ENCODE measurements around the gene ASPSCR1. TPM values are rescaled to one million over a fixed set of nuclear protein-coding genes. Genes with fewer than 3 reads are reported as not detected.
"Not testable (repeated sequence)": the region's sequence is repeated elsewhere in the genome, so short reads cannot be mapped to it uniquely, and the experiment has no call there.

ASPSCR1 gene
- total RNA-seq, 1 donor from 2014 or later = 30.4 TPM

DNA sequence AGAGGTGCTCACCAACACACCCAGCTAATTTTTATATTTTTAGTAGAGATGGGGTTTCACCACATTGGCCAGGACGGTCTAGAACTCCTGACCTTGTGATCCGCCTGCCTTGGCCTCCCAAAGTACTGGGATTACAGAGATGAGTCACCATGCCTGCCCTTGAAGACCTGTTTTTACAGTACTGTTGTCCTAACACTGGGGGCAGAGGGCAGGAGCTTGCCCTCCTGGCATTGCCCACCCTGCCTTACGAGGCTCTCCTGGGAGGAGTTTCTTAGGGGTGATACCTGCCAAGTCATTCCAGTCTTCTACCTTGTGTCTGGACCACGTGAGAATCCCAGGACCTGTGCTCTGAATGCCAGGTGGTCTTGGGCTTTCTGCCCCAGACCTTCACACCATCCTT, 2.7 kb downstream of the ASPSCR1 start:
- Mint-ChIP-seq H3K27me3 (ENCODE audit: low read depth) (no peaks in the 10 kb centered on the region), H3K9me3 (ENCODE audit: low read depth) (no peaks in the 10 kb centered on the region), H3K4me3 (ENCODE audit: unreplicated experiment) (no peak overlapping the region), H3K27ac (ENCODE audit: unreplicated experiment) (no peak overlapping the region), H3K36me3 (ENCODE audit: low read depth) (peaks cover 7% of the 10 kb centered on the region), H3K4me1 (ENCODE audit: low read depth) (peaks cover 17% of the 10 kb centered on the region)
- TF ChIP-seq, protein P1, sequence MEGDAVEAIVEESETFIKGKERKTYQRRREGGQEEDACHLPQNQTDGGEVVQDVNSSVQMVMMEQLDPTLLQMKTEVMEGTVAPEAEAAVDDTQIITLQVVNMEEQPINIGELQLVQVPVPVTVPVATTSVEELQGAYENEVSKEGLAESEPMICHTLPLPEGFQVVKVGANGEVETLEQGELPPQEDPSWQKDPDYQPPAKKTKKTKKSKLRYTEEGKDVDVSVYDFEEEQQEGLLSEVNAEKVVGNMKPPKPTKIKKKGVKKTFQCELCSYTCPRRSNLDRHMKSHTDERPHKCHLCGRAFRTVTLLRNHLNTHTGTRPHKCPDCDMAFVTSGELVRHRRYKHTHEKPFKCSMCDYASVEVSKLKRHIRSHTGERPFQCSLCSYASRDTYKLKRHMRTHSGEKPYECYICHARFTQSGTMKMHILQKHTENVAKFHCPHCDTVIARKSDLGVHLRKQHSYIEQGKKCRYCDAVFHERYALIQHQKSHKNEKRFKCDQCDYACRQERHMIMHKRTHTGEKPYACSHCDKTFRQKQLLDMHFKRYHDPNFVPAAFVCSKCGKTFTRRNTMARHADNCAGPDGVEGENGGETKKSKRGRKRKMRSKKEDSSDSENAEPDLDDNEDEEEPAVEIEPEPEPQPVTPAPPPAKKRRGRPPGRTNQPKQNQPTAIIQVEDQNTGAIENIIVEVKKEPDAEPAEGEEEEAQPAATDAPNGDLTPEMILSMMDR (IDR thresholded peaks at IDR 0.05) = no peak
- DNase-seq (ENCODE audit: low spot score) = no peak

DNA sequence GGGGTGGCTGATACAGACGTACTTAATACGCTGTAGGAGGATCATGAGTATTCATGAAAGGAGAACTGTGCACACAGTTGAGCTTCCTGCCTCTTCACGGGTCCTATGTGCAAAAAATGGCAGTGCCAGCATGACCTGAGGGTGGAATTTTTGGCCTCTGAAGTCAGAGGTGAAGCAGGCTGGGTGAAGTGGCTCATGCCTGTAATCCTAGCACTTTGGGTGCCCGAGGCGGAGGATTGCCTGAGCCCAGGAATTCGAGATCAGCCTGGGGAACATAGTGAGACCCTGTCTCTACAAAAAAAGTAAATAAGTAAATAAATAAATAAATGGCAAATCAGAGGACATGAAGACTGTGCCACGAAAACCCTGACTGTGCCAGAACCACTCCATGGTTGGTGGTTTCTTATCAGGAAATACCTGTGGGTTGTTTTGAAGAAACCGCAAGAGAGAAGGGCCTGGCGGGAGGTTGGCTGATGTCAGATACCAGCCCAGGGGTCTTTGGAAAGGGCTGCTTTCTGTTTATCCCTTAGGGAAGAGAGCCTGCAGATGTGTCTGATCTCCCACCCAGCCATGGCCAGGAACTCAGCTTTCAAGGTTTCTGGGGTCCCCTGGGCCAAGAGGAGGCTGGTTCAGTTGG, 3.4 kb downstream of the ASPSCR1 start:
- Mint-ChIP-seq H3K27ac (ENCODE audit: unreplicated experiment) (no peak overlapping the region), H3K27me3 (ENCODE audit: low read depth) (no peaks in the 10 kb centered on the region), H3K9me3 (ENCODE audit: low read depth) (no peaks in the 10 kb centered on the region), H3K36me3 (ENCODE audit: low read depth) (peaks cover 10% of the 10 kb centered on the region), H3K4me1 (ENCODE audit: low read depth) (peaks cover 17% of the 10 kb centered on the region), H3K4me3 (ENCODE audit: unreplicated experiment) (no peak overlapping the region)
- DNase-seq (ENCODE audit: low spot score) = no peak
- TF ChIP-seq, protein P1 (IDR thresholded peaks at IDR 0.05) = no peak

DNA sequence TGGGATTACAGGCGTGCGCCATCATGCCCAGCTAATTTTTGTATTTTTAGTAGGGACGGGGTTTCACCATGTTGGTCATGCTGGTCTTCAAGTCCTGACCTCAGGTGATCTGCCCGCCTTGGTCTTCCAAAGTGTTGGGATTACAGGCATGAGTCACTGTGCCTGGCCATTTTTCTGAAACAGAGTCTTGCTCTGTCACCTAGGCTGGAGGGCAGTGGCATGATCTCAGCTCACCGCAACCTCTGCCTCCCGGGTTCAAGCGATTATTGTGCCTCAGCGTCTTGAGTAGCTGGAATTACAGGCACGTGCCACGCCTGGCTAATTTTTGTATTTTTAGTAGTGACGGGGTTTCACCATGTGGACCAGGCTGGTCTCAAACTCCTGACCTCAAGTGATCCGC, 4.1 kb downstream of the ASPSCR1 start:
- H3K4me1 Mint-ChIP-seq (ENCODE audit: low read depth) = peaks cover 14% of the 10 kb centered on the region
- not testable (repeated sequence) for H3K9me3 Mint-ChIP-seq (ENCODE audit: low read depth); H3K27ac Mint-ChIP-seq (ENCODE audit: unreplicated experiment); H3K27me3 Mint-ChIP-seq (ENCODE audit: low read depth); H3K4me3 Mint-ChIP-seq (ENCODE audit: unreplicated experiment); DNase-seq (ENCODE audit: low spot score)
- peaks cover 11% of the 10 kb centered on the region for H3K36me3 Mint-ChIP-seq (ENCODE audit: low read depth)

DNA sequence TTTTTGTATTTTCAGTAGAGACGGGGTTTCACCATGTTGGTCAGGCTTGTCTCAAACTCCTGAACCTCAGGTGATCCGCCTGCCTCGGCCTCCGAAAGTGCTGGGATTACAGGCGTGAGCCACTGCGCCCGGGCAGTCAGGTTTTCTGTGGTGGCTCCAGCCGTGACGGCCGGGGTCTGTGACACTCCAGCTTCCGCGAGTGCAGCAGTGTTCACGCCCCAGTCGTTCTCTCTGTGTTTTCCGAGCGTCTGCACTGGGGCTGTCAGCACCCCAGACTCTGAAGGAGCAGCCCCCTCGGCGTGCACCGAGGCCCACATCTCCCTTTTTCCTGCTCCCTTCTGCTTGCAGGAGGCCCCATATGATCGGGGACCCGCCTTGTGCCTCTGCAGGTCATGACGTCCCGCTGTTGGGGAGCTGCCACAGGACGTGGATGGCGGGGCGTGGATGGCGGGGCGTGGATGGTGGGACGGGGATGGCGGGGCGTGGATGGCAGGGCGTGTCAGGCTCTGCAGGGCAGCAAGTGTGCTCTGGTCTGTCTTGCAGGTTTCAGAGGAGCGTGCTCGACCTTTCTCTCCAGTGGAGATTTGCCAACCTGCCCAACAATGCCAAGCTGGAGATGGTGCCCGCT, 5.7 kb downstream of the ASPSCR1 start:
- no peak overlapping the region for H3K4me3 Mint-ChIP-seq (ENCODE audit: unreplicated experiment)
- peaks cover 14% of the 10 kb centered on the region for H3K36me3 Mint-ChIP-seq (ENCODE audit: low read depth)
- H3K27me3 Mint-ChIP-seq (ENCODE audit: low read depth) = no peaks in the 10 kb centered on the region
- TF ChIP-seq, protein P1 (IDR thresholded peaks at IDR 0.05) = no peak
- no peaks in the 10 kb centered on the region for H3K9me3 Mint-ChIP-seq (ENCODE audit: low read depth)
- H3K27ac Mint-ChIP-seq (ENCODE audit: unreplicated experiment) = no peak overlapping the region
- H3K4me1 Mint-ChIP-seq (ENCODE audit: low read depth) = peaks cover 11% of the 10 kb centered on the region
- peak; percentile 83 for DNase-seq (ENCODE audit: low spot score)

DNA sequence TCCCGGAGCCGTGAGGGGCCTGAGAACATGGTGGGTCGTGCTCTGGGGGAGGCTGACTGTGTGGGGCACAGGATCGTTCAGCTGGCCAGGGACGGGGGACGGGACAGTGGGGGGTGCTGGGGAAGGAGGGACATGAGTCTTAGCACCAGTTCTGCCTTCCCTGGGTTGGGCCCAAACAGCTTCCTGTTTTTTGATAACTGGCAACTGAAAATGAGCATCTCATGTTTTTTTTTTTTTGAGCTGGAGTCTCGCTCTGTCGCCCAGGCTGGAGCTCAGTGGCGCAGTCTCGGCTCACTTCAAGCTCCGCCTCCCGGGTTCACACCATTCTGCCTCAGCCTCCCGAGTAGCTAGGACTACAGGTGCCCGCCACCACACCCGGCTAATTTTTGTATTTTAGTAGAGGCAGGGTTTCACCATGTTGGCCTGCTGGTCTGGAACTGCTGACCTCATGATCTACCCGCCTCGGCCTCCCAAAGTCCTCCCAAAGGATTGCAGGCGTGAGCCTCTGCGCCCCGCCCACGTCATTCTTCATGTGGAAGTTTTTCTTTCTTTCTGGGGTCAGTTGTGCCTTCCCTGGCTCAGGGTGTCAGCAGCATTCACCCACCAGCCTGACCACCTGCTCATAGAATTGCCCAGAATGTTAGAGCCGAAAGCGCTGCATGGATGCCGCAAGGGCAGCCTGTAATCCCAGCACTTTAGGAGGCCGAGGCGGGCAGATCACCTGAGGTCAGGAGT, 6.4 kb downstream of the ASPSCR1 start:
- H3K9me3 Mint-ChIP-seq (ENCODE audit: low read depth) = no peaks in the 10 kb centered on the region
- TF ChIP-seq, protein P1 (IDR thresholded peaks at IDR 0.05) = no peak
- no peak overlapping the region for H3K27ac Mint-ChIP-seq (ENCODE audit: unreplicated experiment)
- peaks cover 14% of the 10 kb centered on the region for H3K36me3 Mint-ChIP-seq (ENCODE audit: low read depth)
- peaks cover 6% of the 10 kb centered on the region for H3K4me1 Mint-ChIP-seq (ENCODE audit: low read depth)
- DNase-seq (ENCODE audit: low spot score) = peak; percentile 39
- H3K4me3 Mint-ChIP-seq (ENCODE audit: unreplicated experiment) = no peak overlapping the region
- H3K27me3 Mint-ChIP-seq (ENCODE audit: low read depth) = no peaks in the 10 kb centered on the region

Data from chondrocyte (in vitro differentiated cells).